Measurements from ENCODE around the gene SFI1. TPM values are rescaled to one million over a fixed set of nuclear protein-coding genes. Genes with fewer than 3 reads are reported as not detected.

Gene SFI1
- total RNA-seq, 1 donor from 2014 or later = 24.8 TPM

GRCh38 chr22:31647523-31648320 is 151.4 kb downstream of the SFI1 start:
- H3K27me3 Mint-ChIP-seq (ENCODE audit: unreplicated experiment) = no peaks in the 10 kb centered on the region
- no peak for DNase-seq (ENCODE audit: low spot score)
- TF ChIP-seq, protein P1, sequence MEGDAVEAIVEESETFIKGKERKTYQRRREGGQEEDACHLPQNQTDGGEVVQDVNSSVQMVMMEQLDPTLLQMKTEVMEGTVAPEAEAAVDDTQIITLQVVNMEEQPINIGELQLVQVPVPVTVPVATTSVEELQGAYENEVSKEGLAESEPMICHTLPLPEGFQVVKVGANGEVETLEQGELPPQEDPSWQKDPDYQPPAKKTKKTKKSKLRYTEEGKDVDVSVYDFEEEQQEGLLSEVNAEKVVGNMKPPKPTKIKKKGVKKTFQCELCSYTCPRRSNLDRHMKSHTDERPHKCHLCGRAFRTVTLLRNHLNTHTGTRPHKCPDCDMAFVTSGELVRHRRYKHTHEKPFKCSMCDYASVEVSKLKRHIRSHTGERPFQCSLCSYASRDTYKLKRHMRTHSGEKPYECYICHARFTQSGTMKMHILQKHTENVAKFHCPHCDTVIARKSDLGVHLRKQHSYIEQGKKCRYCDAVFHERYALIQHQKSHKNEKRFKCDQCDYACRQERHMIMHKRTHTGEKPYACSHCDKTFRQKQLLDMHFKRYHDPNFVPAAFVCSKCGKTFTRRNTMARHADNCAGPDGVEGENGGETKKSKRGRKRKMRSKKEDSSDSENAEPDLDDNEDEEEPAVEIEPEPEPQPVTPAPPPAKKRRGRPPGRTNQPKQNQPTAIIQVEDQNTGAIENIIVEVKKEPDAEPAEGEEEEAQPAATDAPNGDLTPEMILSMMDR (IDR thresholded peaks at IDR 0.05; ENCODE audit: unreplicated experiment) = no peak
- H3K4me3 Mint-ChIP-seq (ENCODE audit: unreplicated experiment) = no peak overlapping the region
- H3K36me3 Mint-ChIP-seq (ENCODE audit: low read depth, unreplicated experiment) = peaks cover 4% of the 10 kb centered on the region
- no peaks in the 10 kb centered on the region for H3K4me1 Mint-ChIP-seq (ENCODE audit: unreplicated experiment)
- H3K27ac Mint-ChIP-seq (ENCODE audit: unreplicated experiment) = no peak overlapping the region
- no peaks in the 10 kb centered on the region for H3K9me3 Mint-ChIP-seq (ENCODE audit: unreplicated experiment)

- H3K36me3 Mint-ChIP-seq (ENCODE audit: low read depth, unreplicated experiment) = peaks cover 3% of the 10 kb centered on the region
- TF ChIP-seq, protein P1 (IDR thresholded peaks at IDR 0.05; ENCODE audit: unreplicated experiment) = no peak
- H3K4me3 Mint-ChIP-seq (ENCODE audit: unreplicated experiment) = no peak overlapping the region
- H3K27me3 Mint-ChIP-seq (ENCODE audit: unreplicated experiment) = no peaks in the 10 kb centered on the region
- no peaks in the 10 kb centered on the region for H3K9me3 Mint-ChIP-seq (ENCODE audit: unreplicated experiment)
- no peak for DNase-seq (ENCODE audit: low spot score)
- no peak overlapping the region for H3K27ac Mint-ChIP-seq (ENCODE audit: unreplicated experiment)
- H3K4me1 Mint-ChIP-seq (ENCODE audit: unreplicated experiment) = peaks cover 8% of the 10 kb centered on the region
These were observed 154.1 kb downstream of the SFI1 start for GRCh38 chr22:31650391-31650790.

- no peak for DNase-seq (ENCODE audit: low spot score)
- Mint-ChIP-seq H3K27ac (ENCODE audit: unreplicated experiment) (no peak overlapping the region), H3K4me3 (ENCODE audit: unreplicated experiment) (no peak overlapping the region), H3K36me3 (ENCODE audit: low read depth, unreplicated experiment) (peaks cover 4% of the 10 kb centered on the region), H3K9me3 (ENCODE audit: unreplicated experiment) (no peaks in the 10 kb centered on the region), H3K27me3 (ENCODE audit: unreplicated experiment) (peaks cover under 1% of the 10 kb centered on the region), H3K4me1 (ENCODE audit: unreplicated experiment) (peaks cover 8% of the 10 kb centered on the region)
- TF ChIP-seq, protein P1 (IDR thresholded peaks at IDR 0.05; ENCODE audit: unreplicated experiment) = no peak
These were observed 155.3 kb downstream of the SFI1 start for GRCh38 chr22:31651664-31652063.

GRCh38 chr22:31652088-31652487 is 155.8 kb downstream of the SFI1 start:
- Mint-ChIP-seq H3K9me3 (ENCODE audit: unreplicated experiment) (no peaks in the 10 kb centered on the region), H3K27me3 (ENCODE audit: unreplicated experiment) (peaks cover 2% of the 10 kb centered on the region), H3K4me3 (ENCODE audit: unreplicated experiment) (no peak overlapping the region), H3K36me3 (ENCODE audit: low read depth, unreplicated experiment) (peaks cover 6% of the 10 kb centered on the region), H3K4me1 (ENCODE audit: unreplicated experiment) (peaks cover 8% of the 10 kb centered on the region), H3K27ac (ENCODE audit: unreplicated experiment) (no peak overlapping the region)
- DNase-seq (ENCODE audit: low spot score) = no peak
- TF ChIP-seq, protein P1 (IDR thresholded peaks at IDR 0.05; ENCODE audit: unreplicated experiment) = no peak

DNA sequence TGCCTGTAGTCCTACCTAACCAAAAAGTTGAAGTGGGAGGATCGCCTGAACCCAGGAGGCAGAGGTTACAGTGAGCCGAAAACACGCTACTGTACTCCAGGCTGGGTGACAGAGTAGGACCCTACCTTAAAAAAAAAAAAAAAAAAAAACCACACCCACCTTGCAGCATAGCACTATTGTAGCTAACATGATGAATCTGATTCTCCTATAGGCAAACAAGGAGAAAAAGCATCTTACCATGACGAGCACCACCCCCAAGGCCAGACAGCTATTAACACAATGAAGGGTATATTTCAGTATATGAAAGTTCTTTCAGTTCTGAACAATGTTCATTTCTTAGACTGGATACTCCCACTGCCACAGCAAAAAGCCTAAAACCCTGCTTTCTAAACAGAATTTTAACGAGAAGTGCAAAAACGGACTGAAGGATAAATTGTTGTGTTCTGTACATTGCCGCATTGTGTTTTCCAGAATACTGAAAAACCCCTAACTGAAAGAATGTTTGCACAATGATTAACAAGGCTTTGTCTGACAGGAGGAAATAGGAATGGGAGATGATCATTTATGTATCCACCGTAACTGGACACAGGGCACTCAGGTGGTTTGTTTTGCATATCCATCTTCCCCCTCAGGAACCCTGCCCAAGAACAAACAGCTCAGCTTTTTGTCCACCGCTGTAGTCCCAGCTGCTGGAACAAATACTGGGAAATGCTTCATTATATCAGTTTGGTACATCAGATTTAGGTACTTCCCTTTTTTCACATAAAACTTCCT is 156.8 kb downstream of the SFI1 start:
- peaks cover 3% of the 10 kb centered on the region for H3K27me3 Mint-ChIP-seq (ENCODE audit: unreplicated experiment)
- DNase-seq (ENCODE audit: low spot score) = no peak

More for the DNA sequence above, 156.8 kb downstream of the SFI1 start:
- Mint-ChIP-seq H3K4me1 (ENCODE audit: unreplicated experiment) (peaks cover 8% of the 10 kb centered on the region), H3K36me3 (ENCODE audit: low read depth, unreplicated experiment) (peaks cover 6% of the 10 kb centered on the region), H3K4me3 (ENCODE audit: unreplicated experiment) (no peak overlapping the region), H3K9me3 (ENCODE audit: unreplicated experiment) (no peaks in the 10 kb centered on the region), H3K27ac (ENCODE audit: unreplicated experiment) (peak overlapping the region; percentile 39)
- TF ChIP-seq, protein P1 (IDR thresholded peaks at IDR 0.05; ENCODE audit: unreplicated experiment) = no peak
